ENCODE data around the gene ZNF544. TPM values are rescaled to one million over a fixed set of nuclear protein-coding genes. Genes with fewer than 3 reads are reported as not detected.

Gene ZNF544
- total and polyA plus RNA-seq, 2 of the 8 experiments (the other 6 are each of a cell fraction or from before 2014, with no cell fraction given): 48.8 to 60.8 TPM

DNA sequence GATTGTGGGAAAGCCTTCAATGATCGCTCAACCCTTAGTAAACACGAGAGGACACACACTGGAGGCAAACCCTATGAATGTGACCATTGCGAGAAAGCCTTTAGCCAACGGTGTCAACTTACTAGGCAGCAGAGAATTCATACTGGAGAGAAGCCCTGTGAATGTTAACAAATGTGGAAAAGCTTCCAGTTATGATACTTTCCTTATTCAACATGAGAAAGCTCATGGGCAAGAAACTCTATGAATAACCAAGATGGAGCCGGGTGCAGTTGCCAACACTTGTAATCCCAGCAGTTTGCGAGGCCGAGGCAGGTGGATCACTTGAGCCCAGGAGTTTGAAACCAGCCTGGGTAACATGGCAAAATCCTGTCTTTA, 34.2 kb downstream of the ZNF544 start:
- Histone ChIP-seq H3K27me3 (replicated peaks in 1 of 4; ENCODE audit: control insufficient read depth in 3 of 4, extremely low read depth in 1 of 4, insufficient read depth in 3 of 4, low read length in 3 of 4) (no peaks in the 10 kb centered on the region), H2AK5ac (ENCODE audit: low read depth, low read length) (no peak overlapping the region), H3K23me2 (ENCODE audit: low read depth, low read length) (no peaks in the 10 kb centered on the region), H3K9ac (replicated peaks in 1 of 4; ENCODE audit: extremely low read depth in 1 of 4, low read depth in 3 of 4, low read length in 3 of 4) (no peak overlapping the region), H3K79me1 (ENCODE audit: low read depth, low read length) (no peaks in the 10 kb centered on the region), H4K20me1 (replicated peaks in 1 of 2; ENCODE audit: control insufficient read depth in 1 of 2, insufficient read depth in 2 of 2, low read length in 2 of 2) (no peaks in the 10 kb centered on the region), H2BK5ac (ENCODE audit: low read depth, low read length) (no peak overlapping the region), H2BK15ac (ENCODE audit: low read length) (no peak overlapping the region), H4K8ac (ENCODE audit: extremely low read depth, insufficient read depth, low read length) (no peak overlapping the region), H4K91ac (replicated peaks; ENCODE audit: insufficient read length, low read length) (no peak overlapping the region), H3K79me2 (ENCODE audit: control insufficient read depth in 1 of 2, insufficient read depth in 2 of 2, low read length in 2 of 2) (no peaks in the 10 kb centered on the region), H3K4me1 (replicated peaks in 1 of 4; ENCODE audit: control insufficient read depth in 3 of 4, insufficient read depth in 4 of 4, low read length in 3 of 4) (no peaks in the 10 kb centered on the region), H3K23ac (ENCODE audit: insufficient read length) (no peak overlapping the region), H2BK20ac (ENCODE audit: low read length) (no peak overlapping the region), H2BK12ac (ENCODE audit: low read depth, low read length) (no peak overlapping the region), H2AFZ (ENCODE audit: low read length) (no peak overlapping the region), H3K4me3 (ENCODE audit: extremely low read depth in 1 of 4, insufficient read depth in 2 of 4, low read depth in 3 of 4, low read length in 4 of 4) (peak overlapping the region in 3 of 4 experiments; percentile 10 to 36 (median 19); a peak in 3 of 8 replicates), H3K56ac (replicated peaks; ENCODE audit: insufficient read length, low read depth, low read length) (no peak overlapping the region), H3K27ac (ENCODE audit: low read depth, low read length) (no peak overlapping the region), H3K4ac (replicated peaks; ENCODE audit: insufficient read length, low read depth, low read length) (no peak overlapping the region), H3K18ac (ENCODE audit: extremely low read depth, low read length) (no peak overlapping the region), H3K14ac (ENCODE audit: insufficient read length) (no peak overlapping the region), H2BK120ac (replicated peaks; ENCODE audit: low read depth, low read length) (no peak overlapping the region), H4K5ac (ENCODE audit: insufficient read length, low read depth, low read length) (no peak overlapping the region), H3K9me3 (ENCODE audit: insufficient read depth in 2 of 2, low read depth in 1 of 2, low read length in 1 of 2) (peaks cover 86 to 99% of the 10 kb centered on the region in 2 experiments), H3K4me2 (ENCODE audit: insufficient read depth in 1 of 2, low read depth in 2 of 2, low read length in 2 of 2) (no peak overlapping the region), H3K36me3 (ENCODE audit: control insufficient read depth in 2 of 4, insufficient read depth in 4 of 4, low read length in 3 of 4) (peaks cover 19 to 86% (median 63%) of the 10 kb centered on the region in 4 experiments; a peak in 7 of 8 replicates)
- FAIRE-seq: no peak
- TF ChIP-seq POU5F1 (IDR thresholded peaks at IDR 0.05; ENCODE audit: low read depth, low read length) (no peak), KDM5A (IDR thresholded peaks at IDR 0.05; ENCODE audit: low read length) (no peak), SIRT6 (IDR thresholded peaks at IDR 0.05; ENCODE audit: low read length) (no peak)
- WGBS, 2 experiments (ENCODE audit: extremely low coverage in 1 of 2, insufficient coverage in 1 of 2, insufficient read length in 1 of 2, insufficient replicate concordance in 2 of 2, low coverage in 1 of 2, low lambda C conversion rate in 2 of 2, missing lambda C conversion rate in 1 of 2): 98% methylated on average over 7 of the region's 7 CpGs; no CpG with 5 or more reads in 1 of the 2 experiments
- CTCF ChIA-PET (ENCODE audit: partially characterized antibody): interaction anchor here (1.1 kb wide), 1 partner anchor 99 kb away, joined by 3 read pairs; no protein-coding TSS in a partner anchor
- no peak for DNase-seq (ENCODE audit: low read depth in 1 of 2, low spot score in 2 of 2)
- POLR2A ChIA-PET (ENCODE audit: partially characterized antibody): interaction anchor here (1.0 to 12.7 kb wide), 9 partner anchors 10 to 76 kb away, joined by 3 to 152 read pairs (median 22); partner anchors contain the start of genes ZNF544 and ZNF8

Measured in H1 (cell line).